H1 (cell line): ENCODE data around the gene CAMK2B. TPM values are rescaled to one million over a fixed set of nuclear protein-coding genes. Genes with fewer than 3 reads are reported as not detected.

Source experiments
- CTCF ChIA-PET: fragments of 300-600 bp; sonication (Branson Sonifier 250); formaldehyde crosslinking; loops from one replicate; lab custom pipeline; 2021; ENCODE audit not compliant: partially characterized antibody; lab: Charles Lee
- POLR2A ChIA-PET: fragments of 300-600 bp; sonication (Branson Sonifier 250); formaldehyde crosslinking; loops from one replicate; lab custom pipeline; 2021; ENCODE audit warnings: inconsistent platforms; ENCODE audit not compliant: partially characterized antibody; lab: Charles Lee
- DNase-seq, 2 experiments: peaks; one replicate each; pipeline versions ENCODE4 v3.0.0 to v3.0.0-alpha.2; 2010 to 2022; ENCODE audit warnings: low spot score in 2 of 2, low read depth in 1 of 2, mixed read lengths in 1 of 2
- FAIRE-seq: peaks from 2 replicates; lab custom pipeline; 2011; peaks lifted over from hg19 to GRCh38; lab: Jason Lieb, UNC
- H2AFZ ChIP-seq: 2 replicates; pipeline ENCODE4 v1.8.1; 2012; ENCODE audit warnings: low read length, inconsistent platforms
- H2AK5ac ChIP-seq: 2 replicates; pipeline ENCODE4 v1.6.1; 2013; ENCODE audit warnings: low read depth, low read length
- H2BK120ac ChIP-seq: replicated peaks from 2 replicates; pipeline ENCODE3; 2013; ENCODE audit warnings: low read depth, low read length, inconsistent platforms
- H2BK12ac ChIP-seq: 2 replicates; pipeline ENCODE4 v1.6.1; 2013; ENCODE audit warnings: low read depth, low read length
- H2BK15ac ChIP-seq: 2 replicates; pipeline ENCODE4 v1.6.1; 2013; ENCODE audit warnings: low read length
- H2BK20ac ChIP-seq: 2 replicates; pipeline ENCODE4 v1.6.1; 2013; ENCODE audit warnings: low read length
- H2BK5ac ChIP-seq: 2 replicates; pipeline ENCODE4 v1.6.1; 2013; ENCODE audit warnings: low read depth, low read length
- H3K14ac ChIP-seq: 2 replicates; pipeline ENCODE4 v1.6.1; 2013; ENCODE audit warnings: inconsistent platforms; ENCODE audit not compliant: insufficient read length
- H3K18ac ChIP-seq: 2 replicates; pipeline ENCODE4 v1.6.1; 2013; ENCODE audit warnings: low read length; ENCODE audit errors: extremely low read depth
- H3K23ac ChIP-seq: 2 replicates; pipeline ENCODE4 v1.6.1; 2013; ENCODE audit warnings: inconsistent platforms; ENCODE audit not compliant: insufficient read length
- H3K23me2 ChIP-seq: 2 replicates; pipeline ENCODE4 v1.6.1; 2013; ENCODE audit warnings: low read depth, low read length
- H3K27ac ChIP-seq: 2 replicates; pipeline ENCODE4 v1.6.1; 2011; ENCODE audit warnings: low read depth, low read length, inconsistent platforms
- H3K27me3 ChIP-seq, 4 experiments: replicated peaks in 1 of 4; 1 replicate in 1 of 4; 2 replicates in 3 of 4; pipeline versions ENCODE4 v1.6.1 to v1.8.1; 2011 to 2013; ENCODE audit warnings: low read length in 3 of 4, mild to moderate bottlenecking in 3 of 4, inconsistent platforms in 2 of 4, mixed read lengths in 2 of 4, moderate library complexity in 1 of 4; ENCODE audit not compliant: control insufficient read depth in 3 of 4, insufficient read depth in 3 of 4; ENCODE audit errors: extremely low read depth in 1 of 4
- H3K36me3 ChIP-seq, 4 experiments: 2 replicates each; pipeline versions ENCODE4 v1.6.1 to v1.8.1; 2011 to 2013; ENCODE audit warnings: mild to moderate bottlenecking in 4 of 4, low read length in 3 of 4, moderate library complexity in 2 of 4, control low read depth in 1 of 4, inconsistent platforms in 1 of 4; ENCODE audit not compliant: insufficient read depth in 4 of 4, control insufficient read depth in 2 of 4
- H3K4ac ChIP-seq: replicated peaks from 2 replicates; pipeline ENCODE3; 2013; ENCODE audit warnings: low read length, low read depth, mixed read lengths, inconsistent platforms; ENCODE audit not compliant: insufficient read length
- H3K4me1 ChIP-seq, 4 experiments: replicated peaks in 1 of 4; 1 replicate in 1 of 4; 2 replicates in 3 of 4; pipeline versions ENCODE4 v1.6.1 to v1.8.1; 2011 to 2013; ENCODE audit warnings: low read length in 3 of 4, inconsistent platforms in 2 of 4, mixed read lengths in 1 of 4; ENCODE audit not compliant: insufficient read depth in 4 of 4, control insufficient read depth in 3 of 4
- H3K4me2 ChIP-seq, 2 experiments: 2 replicates each; pipeline versions ENCODE4 v1.6.1 to v1.8.1; 2011 to 2013; ENCODE audit warnings: low read depth in 2 of 2, low read length in 2 of 2, control low read depth in 1 of 2, inconsistent platforms in 1 of 2, mild to moderate bottlenecking in 1 of 2; ENCODE audit not compliant: insufficient read depth in 1 of 2
- H3K4me3 ChIP-seq, 4 experiments: fragments of 200-600, 300-600 bp in 1 of 4; sonication (generic), shearing (Covaris generic), sonication (Bioruptor Twin) in 1 of 4; 2 replicates each; pipeline versions ENCODE4 v1.5.1 to v1.8.1; 2011 to 2016; ENCODE audit warnings: low read length in 4 of 4, low read depth in 3 of 4, control low read depth in 2 of 4, inconsistent platforms in 2 of 4, mild to moderate bottlenecking in 2 of 4, mixed read lengths in 1 of 4, moderate library complexity in 1 of 4; ENCODE audit not compliant: insufficient read depth in 2 of 4; ENCODE audit errors: extremely low read depth in 1 of 4
- H3K56ac ChIP-seq: replicated peaks from 2 replicates; pipeline ENCODE3; 2013; ENCODE audit warnings: low read depth, mild to moderate bottlenecking, mixed read lengths, low read length, inconsistent platforms; ENCODE audit not compliant: insufficient read length
- H3K79me1 ChIP-seq: 2 replicates; pipeline ENCODE4 v1.6.1; 2013; ENCODE audit warnings: low read depth, low read length, control low read depth
- H3K79me2 ChIP-seq, 2 experiments: 2 replicates each; pipeline versions ENCODE4 v1.6.1 to v1.8.1; 2012 to 2013; ENCODE audit warnings: low read length in 2 of 2, mild to moderate bottlenecking in 2 of 2, inconsistent platforms in 1 of 2; ENCODE audit not compliant: insufficient read depth in 2 of 2, control insufficient read depth in 1 of 2
- H3K9ac ChIP-seq, 4 experiments: replicated peaks in 1 of 4; 1 replicate in 1 of 4; 2 replicates in 3 of 4; pipeline versions ENCODE4 v1.6.1 to v1.8.1; 2011 to 2013; ENCODE audit warnings: low read depth in 3 of 4, low read length in 3 of 4, control low read depth in 2 of 4, mild to moderate bottlenecking in 2 of 4, moderate library complexity in 2 of 4, inconsistent platforms in 1 of 4; ENCODE audit errors: extremely low read depth in 1 of 4
- H3K9me3 ChIP-seq, 2 experiments: 2 replicates each; pipeline versions ENCODE4 v1.6.1 to v1.8.1; 2012 to 2013; ENCODE audit warnings: mild to moderate bottlenecking in 2 of 2, moderate library complexity in 2 of 2, control low read depth in 1 of 2, inconsistent platforms in 1 of 2, low read depth in 1 of 2, low read length in 1 of 2, mixed read lengths in 1 of 2; ENCODE audit not compliant: insufficient read depth in 2 of 2
- H4K20me1 ChIP-seq, 2 experiments: replicated peaks in 1 of 2; 2 replicates each; pipeline versions ENCODE3 to v1.8.1; 2011 to 2013; ENCODE audit warnings: inconsistent platforms in 2 of 2, low read length in 2 of 2, mild to moderate bottlenecking in 1 of 2; ENCODE audit not compliant: insufficient read depth in 2 of 2, control insufficient read depth in 1 of 2
- H4K5ac ChIP-seq: 2 replicates; pipeline ENCODE4 v1.6.1; 2013; ENCODE audit warnings: low read length, low read depth, mixed read lengths, inconsistent platforms; ENCODE audit not compliant: insufficient read length
- H4K8ac ChIP-seq: 2 replicates; pipeline ENCODE4 v1.8.0; 2013; ENCODE audit warnings: mild to moderate bottlenecking, moderate library complexity, low read length, inconsistent platforms; ENCODE audit not compliant: insufficient read depth; ENCODE audit errors: extremely low read depth
- H4K91ac ChIP-seq: replicated peaks from 2 replicates; pipeline ENCODE3; 2013; ENCODE audit warnings: low read length, mixed read lengths, inconsistent platforms; ENCODE audit not compliant: insufficient read length
- EZH2 ChIP-seq: fragments of 200-600 bp; sonication (generic); IDR thresholded peaks from 2 replicates; pipeline ENCODE4 v1.7.1; 2012; ENCODE audit warnings: low read depth, mild to moderate bottlenecking, moderate library complexity, low read length, inconsistent platforms; ENCODE audit not compliant: severe bottlenecking
- FOSL1 ChIP-seq: IDR thresholded peaks from 2 replicates; pipeline ENCODE4 v1.6.1; 2011; ENCODE audit warnings: mild to moderate bottlenecking, low read depth, low read length, moderate library complexity; ENCODE audit not compliant: insufficient read depth
- JUND ChIP-seq: IDR thresholded peaks from 2 replicates; pipeline ENCODE4 v1.6.1; 2011; ENCODE audit warnings: mild to moderate bottlenecking, improper control_type of control experiment, low read length
- NRF1 ChIP-seq: IDR thresholded peaks from 2 replicates; pipeline ENCODE4 v1.6.1; 2011; ENCODE audit warnings: mild to moderate bottlenecking, low read depth, low read length, improper control_type of control experiment
- PHF8 ChIP-seq: fragments of 200-600 bp; sonication (generic); conservative IDR thresholded peaks from 2 replicates; pipeline ENCODE4 v1.7.1; 2012; ENCODE audit warnings: low read depth, mild to moderate bottlenecking, inconsistent platforms, low read length, moderate library complexity
- POLR2AphosphoS5 ChIP-seq: IDR thresholded peaks from 2 replicates; pipeline ENCODE4 v1.6.1; 2011; ENCODE audit warnings: low read depth, low read length
- RAD21 ChIP-seq, 2 experiments: IDR thresholded peaks in 1 of 2; conservative IDR thresholded peaks in 1 of 2; 2 replicates each; pipeline ENCODE4 v1.6.1; 2011; ENCODE audit warnings: low read depth in 2 of 2, low read length in 2 of 2, improper control_type of control experiment in 1 of 2, inconsistent platforms in 1 of 2, mild to moderate bottlenecking in 1 of 2, moderate library complexity in 1 of 2
- SIRT6 ChIP-seq: IDR thresholded peaks from one replicate; pipeline ENCODE4 v1.7.1; 2012; ENCODE audit warnings: low read length, inconsistent platforms
- TBP ChIP-seq: IDR thresholded peaks from 2 replicates; pipeline ENCODE4 v1.6.1; 2011; ENCODE audit warnings: low read depth, low read length, improper control_type of control experiment
- WGBS, 2 experiments: shearing (Covaris generic) in 1 of 2; methylation state at CpG; one replicate each; pipeline versions ENCODE4 v1.1.6 to v1.1.7; 2013 to 2015; ENCODE audit warnings: low lambda C conversion rate in 2 of 2, mixed read lengths in 2 of 2, inconsistent platforms in 1 of 2, low coverage in 1 of 2, missing lambda C conversion rate in 1 of 2; ENCODE audit not compliant: insufficient replicate concordance in 2 of 2, insufficient coverage in 1 of 2, insufficient read length in 1 of 2; ENCODE audit errors: extremely low coverage in 1 of 2, missing lambda C conversion rate in 1 of 2; 5-methylcytosine and 5-hydroxymethylcytosine counted together
- polyA plus RNA-seq, 7 experiments: library from polyadenylated mRNA; depleted of rRNA in 3 of 7; stranded (reverse) in 5 of 7; unstranded in 2 of 7; fragments of >200 nt in 5 of 7; fragments of 200-250 nt in 2 of 7; gene quantifications; 1 replicate in 5 of 7; 2 replicates in 1 of 7; 4 replicates in 1 of 7; pipeline versions ENCODE4 v1.2.1 to v1.2.3, GENCODE V29; 2011 to 2013; ENCODE audit warnings: missing spikeins in 2 of 7, mixed read lengths in 2 of 7
- total RNA-seq: library from RNA; stranded (reverse); fragmentation: NEBNext Ultra II Directional; extraction: Animal tissue kit (Norgen Biotek cat#: 25700); gene quantifications from 2 replicates; pipeline ENCODE4 v1.2.1, GENCODE V29; 2021
- TF ChIP-seq, protein P1 (sequence below): IDR thresholded peaks from 2 replicates; pipeline ENCODE4 v1.6.1; 2012; ENCODE audit warnings: inconsistent platforms
- TF ChIP-seq, protein P2 (sequence below): IDR thresholded peaks from 2 replicates; pipeline ENCODE4 v1.6.1; 2011; ENCODE audit warnings: low read depth, mild to moderate bottlenecking, low read length; ENCODE audit not compliant: insufficient read depth

CAMK2B gene
- total and polyA plus RNA-seq, 2 of the 8 experiments (the other 6 are each of a cell fraction or from before 2014, with no cell fraction given) = 0.05 to 0.15 TPM

DNA sequence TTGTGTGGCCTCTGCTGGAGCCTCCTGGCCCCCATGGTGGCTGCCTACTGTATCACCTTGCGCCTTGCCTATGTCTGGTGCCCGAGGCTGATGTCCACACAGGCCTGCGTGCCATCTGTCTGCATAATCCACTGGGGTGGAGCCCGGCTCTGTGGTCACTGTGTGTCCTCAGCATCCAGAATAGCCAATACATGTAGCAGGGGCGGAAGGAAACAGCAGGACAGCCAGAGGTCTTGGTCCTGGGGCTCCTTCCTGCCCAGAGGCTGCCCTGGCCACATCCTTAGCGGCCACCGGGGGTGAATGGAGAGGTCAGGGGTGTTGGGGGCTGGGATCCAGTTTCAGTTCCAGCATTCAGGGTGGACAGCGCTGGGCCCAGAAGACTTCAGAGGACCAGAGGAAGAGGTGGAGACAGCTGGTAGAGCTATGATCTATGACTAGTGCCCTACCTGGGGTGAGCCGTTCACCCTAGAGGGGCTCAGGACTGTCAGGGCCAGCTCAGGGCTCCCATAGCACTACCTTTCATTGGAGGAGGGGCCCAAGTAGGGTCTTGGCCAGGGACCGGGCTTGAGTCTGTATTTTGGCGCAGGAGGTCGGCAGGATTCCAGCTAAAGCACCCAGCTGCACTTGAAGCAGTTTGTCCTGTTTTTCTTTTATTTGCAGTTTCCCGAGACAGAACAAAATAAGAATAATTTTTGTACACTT is 108.7 kb downstream of the CAMK2B start:
- no peak overlapping the region for H3K4ac ChIP-seq
- no peak overlapping the region for H4K91ac ChIP-seq
- no peaks in the 10 kb centered on the region for H3K27me3 ChIP-seq
- H2AFZ ChIP-seq = no peak overlapping the region
- peaks cover under 1 to 10% (median under 1%) of the 10 kb centered on the region in 4 experiments; a peak in 5 of 8 replicates for H3K36me3 ChIP-seq
- no peaks in the 10 kb centered on the region; a peak in 1 of 4 replicates for H3K9me3 ChIP-seq
- POLR2A ChIA-PET = interaction anchor here (0.7 to 1.0 kb wide), 2 partner anchors 96 to 111 kb away, joined by 3 read pairs; no protein-coding TSS in a partner anchor
- no peaks in the 10 kb centered on the region for H3K79me1 ChIP-seq
- H3K23me2 ChIP-seq = no peaks in the 10 kb centered on the region
- peaks cover 0 to 23% (median 19%) of the 10 kb centered on the region in 4 experiments; a peak in 6 of 7 replicates for H3K4me1 ChIP-seq
- no peak overlapping the region for H3K27ac ChIP-seq
- H3K56ac ChIP-seq = no peak overlapping the region
- WGBS, 2 experiments = 88% methylated on average over 13 of the region's 13 CpGs; no CpG with 5 or more reads in 1 of the 2 experiments
- FAIRE-seq = no peak
- no peak overlapping the region for H4K5ac ChIP-seq
- no peak overlapping the region for H2BK20ac ChIP-seq
- peak in 1 of 2 experiments; percentile 45 for DNase-seq
- H3K4me3 ChIP-seq = no peak overlapping the region
- no peak overlapping the region for H3K23ac ChIP-seq
- no peak overlapping the region for H3K14ac ChIP-seq
- no peak overlapping the region for H2BK120ac ChIP-seq
- H3K18ac ChIP-seq = no peak overlapping the region
- no peak overlapping the region for H3K9ac ChIP-seq
- H4K20me1 ChIP-seq = peaks cover 0 to 2% of the 10 kb centered on the region in 2 experiments
- H2BK12ac ChIP-seq = no peak overlapping the region
- H2BK15ac ChIP-seq = no peak overlapping the region
- H3K79me2 ChIP-seq = no peaks in the 10 kb centered on the region
- H3K4me2 ChIP-seq = no peak overlapping the region
- CTCF ChIA-PET = interaction anchor here (0.8 to 6.0 kb wide), 11 partner anchors 8 to 144 kb away, joined by 3 to 35 read pairs (median 4); partner anchors contain the start of gene YKT6
- no peak overlapping the region; the same call in 1 of the 2 replicates for H4K8ac ChIP-seq
- H2AK5ac ChIP-seq = no peak overlapping the region
- no peak overlapping the region for H2BK5ac ChIP-seq
- no peak for TF ChIP-seq RAD21 (IDR thresholded peaks at IDR 0.05 in 1 of 2, conservative IDR thresholded peaks at IDR 0.05 in 1 of 2; ENCODE audit: low read depth in 2 of 2, low read length in 2 of 2)
- no peak for TF ChIP-seq FOSL1
- no peak for TF ChIP-seq SIRT6
- TF ChIP-seq, protein P1, sequence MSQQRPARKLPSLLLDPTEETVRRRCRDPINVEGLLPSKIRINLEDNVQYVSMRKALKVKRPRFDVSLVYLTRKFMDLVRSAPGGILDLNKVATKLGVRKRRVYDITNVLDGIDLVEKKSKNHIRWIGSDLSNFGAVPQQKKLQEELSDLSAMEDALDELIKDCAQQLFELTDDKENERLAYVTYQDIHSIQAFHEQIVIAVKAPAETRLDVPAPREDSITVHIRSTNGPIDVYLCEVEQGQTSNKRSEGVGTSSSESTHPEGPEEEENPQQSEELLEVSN = no peak
- TF ChIP-seq PHF8 = no peak
- no peak for TF ChIP-seq EZH2
- no peak for TF ChIP-seq POLR2AphosphoS5
- TF ChIP-seq, protein P2, sequence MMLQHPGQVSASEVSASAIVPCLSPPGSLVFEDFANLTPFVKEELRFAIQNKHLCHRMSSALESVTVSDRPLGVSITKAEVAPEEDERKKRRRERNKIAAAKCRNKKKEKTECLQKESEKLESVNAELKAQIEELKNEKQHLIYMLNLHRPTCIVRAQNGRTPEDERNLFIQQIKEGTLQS = no peak
- no peak for TF ChIP-seq JUND
- TF ChIP-seq TBP = no peak
- no peak for TF ChIP-seq NRF1
